GM12874 (cell line): Measurements from ENCODE around the gene ALKAL2.

Source experiments
- CTCF ChIP-seq: IDR thresholded peaks from 2 replicates; pipeline ENCODE4 v1.5.1; 2011; ENCODE audit warnings: low read depth, mild to moderate bottlenecking, control low read depth, low read length, moderate library complexity; ENCODE audit not compliant: insufficient read depth

Gene ALKAL2, protein sequence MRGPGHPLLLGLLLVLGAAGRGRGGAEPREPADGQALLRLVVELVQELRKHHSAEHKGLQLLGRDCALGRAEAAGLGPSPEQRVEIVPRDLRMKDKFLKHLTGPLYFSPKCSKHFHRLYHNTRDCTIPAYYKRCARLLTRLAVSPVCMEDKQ

GRCh38 chr2:287911-288757 is at the start of gene ALKAL2:
Gene ALKAL2 (minus strand): TSS chr2:288091. CDS start chr2:287835, 256 bp downstream.
- TF ChIP-seq CTCF, result no peak

GRCh38 chr2:336360-336759 is 48.5 kb upstream of the ALKAL2 start:
- TF ChIP-seq CTCF, result no peak

DNA sequence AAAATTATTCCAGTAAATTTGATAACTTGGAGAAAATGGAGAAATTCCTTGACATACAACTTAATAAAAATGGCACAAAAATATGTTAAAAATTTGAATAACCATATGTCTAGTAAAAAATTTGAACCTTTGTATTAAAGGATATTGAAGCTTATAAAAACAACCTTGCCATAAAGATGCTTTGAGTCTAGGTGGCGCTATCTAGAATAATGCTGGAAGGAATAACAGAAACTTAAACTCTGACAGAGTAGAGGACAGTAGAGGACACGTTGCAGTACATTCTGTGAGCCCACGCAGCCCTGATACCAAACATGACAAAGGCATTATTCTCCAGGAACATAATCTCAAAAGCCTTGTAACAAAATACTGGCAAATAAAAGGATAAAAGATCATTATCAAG is 44.7 kb upstream of the ALKAL2 start:
- TF ChIP-seq CTCF, result no peak

DNA sequence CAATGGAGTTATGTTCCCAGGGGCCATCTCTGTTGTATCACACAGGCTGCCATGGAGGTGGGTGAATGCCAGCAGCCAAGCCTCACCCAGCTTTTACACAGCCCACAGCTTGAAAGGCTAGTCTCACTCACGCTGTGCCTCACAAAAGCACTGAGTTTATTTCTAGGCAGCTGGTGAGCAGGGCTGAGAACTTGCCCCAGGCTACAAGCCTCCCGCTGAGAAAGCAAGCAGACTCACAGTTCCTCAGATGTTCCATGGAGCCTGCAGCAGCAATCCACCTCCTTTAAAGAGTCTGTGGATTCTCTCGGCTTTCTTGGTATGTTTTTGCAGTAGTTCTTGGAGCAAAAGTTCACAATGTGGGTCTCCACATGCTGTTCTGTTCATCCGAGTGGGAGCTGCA is 40.9 kb upstream of the ALKAL2 start:
- TF ChIP-seq CTCF, result no peak

DNA sequence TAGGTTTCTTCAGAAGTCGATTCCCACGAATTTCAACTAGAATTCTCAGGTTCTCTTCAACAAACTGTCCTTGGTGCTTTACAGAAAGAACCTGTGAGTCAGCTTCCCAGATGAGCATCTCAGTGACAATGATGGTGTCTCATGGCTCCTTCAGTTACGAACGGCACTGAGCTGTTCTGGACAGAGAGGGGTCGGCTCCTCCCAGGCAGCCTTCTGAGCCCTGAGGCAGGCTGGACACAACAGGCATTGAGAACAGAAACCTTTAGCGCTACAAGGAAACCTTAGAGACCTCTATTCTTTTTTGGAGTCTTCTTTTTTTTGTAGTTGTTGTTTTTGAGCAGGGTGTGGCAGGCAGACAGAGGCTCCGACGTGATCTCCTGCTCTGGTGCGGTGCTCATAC is 35.1 kb upstream of the ALKAL2 start:
- TF ChIP-seq CTCF, result no peak

GRCh38 chr2:322326-322725 is 34.4 kb upstream of the ALKAL2 start:
- no peak for TF ChIP-seq CTCF

DNA sequence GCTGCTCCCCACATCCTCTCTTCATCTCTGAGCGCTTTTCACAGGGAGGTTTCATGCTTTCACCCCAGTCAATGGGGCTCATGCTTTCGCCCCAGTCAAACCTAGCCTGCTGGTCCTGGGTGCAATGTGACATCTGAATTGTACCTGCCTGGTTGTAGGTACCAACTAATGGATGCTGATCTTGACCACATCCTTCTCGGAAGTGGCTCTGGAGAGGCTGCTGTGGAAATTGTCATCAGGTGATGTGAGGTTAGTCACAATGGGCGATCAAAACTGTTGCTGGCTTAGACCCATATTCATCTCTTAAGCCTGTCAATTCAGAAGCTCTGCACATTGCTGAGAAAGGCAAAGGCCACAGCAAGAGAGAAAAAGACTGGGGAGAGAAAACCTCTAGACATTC is 32.7 kb upstream of the ALKAL2 start:
- TF ChIP-seq CTCF, result no peak
